ENCODE data around the gene CARD10. TPM values are rescaled to one million over a fixed set of nuclear protein-coding genes. Genes with fewer than 3 reads are reported as not detected.
A peak's percentile ranks its signal among the peaks of the same experiment; 100 is the strongest.

The CARD10 gene
- total and polyA plus RNA-seq, 4 donors: 7.8 to 14.0 (median 8.4) TPM

DNA sequence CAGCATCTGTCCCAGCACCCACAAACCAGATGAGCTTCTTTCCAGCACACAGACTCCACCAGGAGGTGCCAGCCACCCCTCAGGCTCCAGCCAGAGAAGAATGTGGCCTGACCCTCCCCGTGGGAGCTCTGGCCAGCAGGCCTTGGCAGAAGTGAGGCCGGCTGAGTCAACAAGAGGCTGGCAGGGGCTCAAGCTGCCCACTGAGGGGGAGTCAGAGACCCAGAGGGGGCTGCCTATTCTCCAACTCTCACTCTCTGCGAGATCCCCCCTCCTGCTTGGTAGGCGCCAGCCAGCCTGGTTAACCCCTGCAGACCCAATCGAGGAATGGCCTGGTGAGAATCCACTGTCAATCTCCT is 30.5 kb upstream of the CARD10 start:
- H3K27me3 ChIP-seq (ENCODE audit: control insufficient read depth in 4 of 4, insufficient read depth in 4 of 4, low read length in 3 of 4): no peaks in the 10 kb centered on the region
- no peak for DNase-seq (ENCODE audit: low spot score)
- TF ChIP-seq NR2F2 (IDR thresholded peaks at IDR 0.05): peak; percentile 9
- TF ChIP-seq EGR1 (IDR thresholded peaks at IDR 0.05; ENCODE audit: low read depth in 2 of 2): no peak
- TF ChIP-seq, protein P1, sequence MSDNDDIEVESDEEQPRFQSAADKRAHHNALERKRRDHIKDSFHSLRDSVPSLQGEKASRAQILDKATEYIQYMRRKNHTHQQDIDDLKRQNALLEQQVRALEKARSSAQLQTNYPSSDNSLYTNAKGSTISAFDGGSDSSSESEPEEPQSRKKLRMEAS (IDR thresholded peaks at IDR 0.05): peak; percentile 25
- TF ChIP-seq SP1 (IDR thresholded peaks at IDR 0.05): peak; percentile 22
- TF ChIP-seq JUND (IDR thresholded peaks at IDR 0.05): no peak
- TF ChIP-seq, protein P2, sequence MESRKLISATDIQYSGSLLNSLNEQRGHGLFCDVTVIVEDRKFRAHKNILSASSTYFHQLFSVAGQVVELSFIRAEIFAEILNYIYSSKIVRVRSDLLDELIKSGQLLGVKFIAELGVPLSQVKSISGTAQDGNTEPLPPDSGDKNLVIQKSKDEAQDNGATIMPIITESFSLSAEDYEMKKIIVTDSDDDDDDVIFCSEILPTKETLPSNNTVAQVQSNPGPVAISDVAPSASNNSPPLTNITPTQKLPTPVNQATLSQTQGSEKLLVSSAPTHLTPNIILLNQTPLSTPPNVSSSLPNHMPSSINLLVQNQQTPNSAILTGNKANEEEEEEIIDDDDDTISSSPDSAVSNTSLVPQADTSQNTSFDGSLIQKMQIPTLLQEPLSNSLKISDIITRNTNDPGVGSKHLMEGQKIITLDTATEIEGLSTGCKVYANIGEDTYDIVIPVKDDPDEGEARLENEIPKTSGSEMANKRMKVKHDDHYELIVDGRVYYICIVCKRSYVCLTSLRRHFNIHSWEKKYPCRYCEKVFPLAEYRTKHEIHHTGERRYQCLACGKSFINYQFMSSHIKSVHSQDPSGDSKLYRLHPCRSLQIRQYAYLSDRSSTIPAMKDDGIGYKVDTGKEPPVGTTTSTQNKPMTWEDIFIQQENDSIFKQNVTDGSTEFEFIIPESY (IDR thresholded peaks at IDR 0.05): no peak
- TF ChIP-seq HNF4G (IDR thresholded peaks at IDR 0.05): no peak
- no peak for TF ChIP-seq YY1 (IDR thresholded peaks at IDR 0.05)
- TF ChIP-seq, protein P3, sequence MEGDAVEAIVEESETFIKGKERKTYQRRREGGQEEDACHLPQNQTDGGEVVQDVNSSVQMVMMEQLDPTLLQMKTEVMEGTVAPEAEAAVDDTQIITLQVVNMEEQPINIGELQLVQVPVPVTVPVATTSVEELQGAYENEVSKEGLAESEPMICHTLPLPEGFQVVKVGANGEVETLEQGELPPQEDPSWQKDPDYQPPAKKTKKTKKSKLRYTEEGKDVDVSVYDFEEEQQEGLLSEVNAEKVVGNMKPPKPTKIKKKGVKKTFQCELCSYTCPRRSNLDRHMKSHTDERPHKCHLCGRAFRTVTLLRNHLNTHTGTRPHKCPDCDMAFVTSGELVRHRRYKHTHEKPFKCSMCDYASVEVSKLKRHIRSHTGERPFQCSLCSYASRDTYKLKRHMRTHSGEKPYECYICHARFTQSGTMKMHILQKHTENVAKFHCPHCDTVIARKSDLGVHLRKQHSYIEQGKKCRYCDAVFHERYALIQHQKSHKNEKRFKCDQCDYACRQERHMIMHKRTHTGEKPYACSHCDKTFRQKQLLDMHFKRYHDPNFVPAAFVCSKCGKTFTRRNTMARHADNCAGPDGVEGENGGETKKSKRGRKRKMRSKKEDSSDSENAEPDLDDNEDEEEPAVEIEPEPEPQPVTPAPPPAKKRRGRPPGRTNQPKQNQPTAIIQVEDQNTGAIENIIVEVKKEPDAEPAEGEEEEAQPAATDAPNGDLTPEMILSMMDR (IDR thresholded peaks at IDR 0.05; ENCODE audit: low read depth, low read length, missing input control): peak; percentile 42
- TF ChIP-seq GABPA (IDR thresholded peaks at IDR 0.05 in 1 of 2, conservative IDR thresholded peaks at IDR 0.05 in 1 of 2): no peak
- peak; percentile 28 to 29 for TF ChIP-seq HNF4A (conservative IDR thresholded peaks at IDR 0.05)
- no peak for TF ChIP-seq TAF1 (conservative IDR thresholded peaks at IDR 0.05)
- peak; percentile 86 for TF ChIP-seq FOXA1 (IDR thresholded peaks at IDR 0.05)
- TF ChIP-seq FOXA2 (IDR thresholded peaks at IDR 0.05): peak; percentile 92
- TF ChIP-seq, protein P4, sequence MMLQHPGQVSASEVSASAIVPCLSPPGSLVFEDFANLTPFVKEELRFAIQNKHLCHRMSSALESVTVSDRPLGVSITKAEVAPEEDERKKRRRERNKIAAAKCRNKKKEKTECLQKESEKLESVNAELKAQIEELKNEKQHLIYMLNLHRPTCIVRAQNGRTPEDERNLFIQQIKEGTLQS (IDR thresholded peaks at IDR 0.05): no peak
- TF ChIP-seq RAD21 (IDR thresholded peaks at IDR 0.05): peak; percentile 77
- TF ChIP-seq, protein P5, sequence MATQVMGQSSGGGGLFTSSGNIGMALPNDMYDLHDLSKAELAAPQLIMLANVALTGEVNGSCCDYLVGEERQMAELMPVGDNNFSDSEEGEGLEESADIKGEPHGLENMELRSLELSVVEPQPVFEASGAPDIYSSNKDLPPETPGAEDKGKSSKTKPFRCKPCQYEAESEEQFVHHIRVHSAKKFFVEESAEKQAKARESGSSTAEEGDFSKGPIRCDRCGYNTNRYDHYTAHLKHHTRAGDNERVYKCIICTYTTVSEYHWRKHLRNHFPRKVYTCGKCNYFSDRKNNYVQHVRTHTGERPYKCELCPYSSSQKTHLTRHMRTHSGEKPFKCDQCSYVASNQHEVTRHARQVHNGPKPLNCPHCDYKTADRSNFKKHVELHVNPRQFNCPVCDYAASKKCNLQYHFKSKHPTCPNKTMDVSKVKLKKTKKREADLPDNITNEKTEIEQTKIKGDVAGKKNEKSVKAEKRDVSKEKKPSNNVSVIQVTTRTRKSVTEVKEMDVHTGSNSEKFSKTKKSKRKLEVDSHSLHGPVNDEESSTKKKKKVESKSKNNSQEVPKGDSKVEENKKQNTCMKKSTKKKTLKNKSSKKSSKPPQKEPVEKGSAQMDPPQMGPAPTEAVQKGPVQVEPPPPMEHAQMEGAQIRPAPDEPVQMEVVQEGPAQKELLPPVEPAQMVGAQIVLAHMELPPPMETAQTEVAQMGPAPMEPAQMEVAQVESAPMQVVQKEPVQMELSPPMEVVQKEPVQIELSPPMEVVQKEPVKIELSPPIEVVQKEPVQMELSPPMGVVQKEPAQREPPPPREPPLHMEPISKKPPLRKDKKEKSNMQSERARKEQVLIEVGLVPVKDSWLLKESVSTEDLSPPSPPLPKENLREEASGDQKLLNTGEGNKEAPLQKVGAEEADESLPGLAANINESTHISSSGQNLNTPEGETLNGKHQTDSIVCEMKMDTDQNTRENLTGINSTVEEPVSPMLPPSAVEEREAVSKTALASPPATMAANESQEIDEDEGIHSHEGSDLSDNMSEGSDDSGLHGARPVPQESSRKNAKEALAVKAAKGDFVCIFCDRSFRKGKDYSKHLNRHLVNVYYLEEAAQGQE (IDR thresholded peaks at IDR 0.05): no peak
- peak; percentile 36 to 59 for TF ChIP-seq RXRA (IDR thresholded peaks at IDR 0.05)
- no peak overlapping the region for H3K9ac ChIP-seq (ENCODE audit: low read depth in 1 of 2, low read length in 2 of 2)
- H3K9me3 ChIP-seq (ENCODE audit: control insufficient read depth in 4 of 4, low read length in 3 of 4): no peaks in the 10 kb centered on the region
- H3K27ac ChIP-seq (ENCODE audit: low read depth in 1 of 2, low read length in 2 of 2): peak overlapping the region; percentile 56 to 63
- peaks cover 20 to 64% (median 52%) of the 10 kb centered on the region in 4 donors for H3K4me1 ChIP-seq (ENCODE audit: control insufficient read depth in 4 of 4, insufficient read depth in 4 of 4, low read length in 3 of 4)
- no peaks in the 10 kb centered on the region for H3K36me3 ChIP-seq (ENCODE audit: control insufficient read depth in 4 of 4, insufficient read depth in 3 of 4, low read depth in 1 of 4, low read length in 3 of 4)
- H3K4me3 ChIP-seq (ENCODE audit: low read depth in 1 of 3, low read length in 3 of 3): no peak overlapping the region
- 20% methylated on average over 5 of the region's 5 CpGs for WGBS

Measured in liver (tissue), 9 donors.